GM04504 (cell line): ENCODE measurements around the gene ITPR1.

ENCODE experiments used
- DNase-seq: peaks from one replicate; pipeline ENCODE4 v3.0.0-alpha.2; 2012; ENCODE audit warnings: low read depth

The ITPR1 gene

GRCh38 chr3:4744405-4745234 is 251.5 kb downstream of the ITPR1 start:
- DNase-seq = no peak

GRCh38 chr3:4745235-4745610 is 252.1 kb downstream of the ITPR1 start:
- no peak for DNase-seq

GRCh38 chr3:4746241-4746958 is 253.3 kb downstream of the ITPR1 start:
- no peak for DNase-seq

- DNase-seq = no peak
Measured at GRCh38 chr3:4748127-4748526, 255.0 kb downstream of the ITPR1 start.

- no peak for DNase-seq
Measured at GRCh38 chr3:4748701-4749378, 255.7 kb downstream of the ITPR1 start.

GRCh38 chr3:4749567-4750002 is 256.4 kb downstream of the ITPR1 start:
- no peak for DNase-seq

GRCh38 chr3:4750306-4750968 is 257.3 kb downstream of the ITPR1 start:
- no peak for DNase-seq

- no peak for DNase-seq
Measured at GRCh38 chr3:4751029-4751501, 257.9 kb downstream of the ITPR1 start.

- DNase-seq = peak; percentile 70
Measured at GRCh38 chr3:4751502-4752101, 258.5 kb downstream of the ITPR1 start.

GRCh38 chr3:4752201-4753072 is 259.3 kb downstream of the ITPR1 start:
- DNase-seq = peak; percentile 41

- no peak for DNase-seq
Measured at GRCh38 chr3:4753073-4753691, 260.0 kb downstream of the ITPR1 start.

- DNase-seq = no peak
Measured at GRCh38 chr3:4754180-4755086, 261.3 kb downstream of the ITPR1 start.

GRCh38 chr3:4755566-4755965 is 262.4 kb downstream of the ITPR1 start:
- DNase-seq = no peak

- DNase-seq = no peak
Measured at GRCh38 chr3:4756057-4756775, 263.1 kb downstream of the ITPR1 start.

GRCh38 chr3:4756855-4757574 is 263.9 kb downstream of the ITPR1 start:
- DNase-seq = no peak

- DNase-seq = no peak
Measured at GRCh38 chr3:4757575-4758248, 264.6 kb downstream of the ITPR1 start.

GRCh38 chr3:4758249-4758860 is 265.2 kb downstream of the ITPR1 start:
- DNase-seq = no peak
